Measurements from ENCODE around the gene SFSWAP.
"Not testable (repeated sequence)": the region's sequence is repeated elsewhere in the genome, so short reads cannot be mapped to it uniquely, and the experiment has no call there.

Gene SFSWAP

GRCh38 chr12:131703161-131703560, 7.7 kb upstream of the SFSWAP start:
- no peak for DNase-seq (ENCODE audit: low spot score)

GRCh38 chr12:131704509-131704908, 6.4 kb upstream of the SFSWAP start:
- no peak for DNase-seq (ENCODE audit: low spot score)

GRCh38 chr12:131706709-131707108, 4.2 kb upstream of the SFSWAP start:
- not testable (repeated sequence) for DNase-seq (ENCODE audit: low spot score)

- no peak for DNase-seq (ENCODE audit: low spot score)
Measured at GRCh38 chr12:131709226-131709625, 1.7 kb upstream of the SFSWAP start.

GRCh38 chr12:131711551-131712205, 788 bp downstream of the SFSWAP start:
- no peak for DNase-seq (ENCODE audit: low spot score)

- DNase-seq (ENCODE audit: low spot score) = no peak
Measured at GRCh38 chr12:131713349-131713748, 2.5 kb downstream of the SFSWAP start.

GRCh38 chr12:131714759-131715158, 3.9 kb downstream of the SFSWAP start:
- DNase-seq (ENCODE audit: low spot score) = no peak

- DNase-seq (ENCODE audit: low spot score) = no peak
Measured at GRCh38 chr12:131716282-131716681, 5.4 kb downstream of the SFSWAP start.

GRCh38 chr12:131720241-131720640, 9.4 kb downstream of the SFSWAP start:
- no peak for DNase-seq (ENCODE audit: low spot score)

GRCh38 chr12:131720921-131721320, 10.0 kb downstream of the SFSWAP start:
- DNase-seq (ENCODE audit: low spot score) = no peak

- DNase-seq (ENCODE audit: low spot score) = no peak
Measured at GRCh38 chr12:131721548-131721947, 10.7 kb downstream of the SFSWAP start.

GRCh38 chr12:131723532-131723931, 12.6 kb downstream of the SFSWAP start:
- DNase-seq (ENCODE audit: low spot score) = no peak

GRCh38 chr12:131724534-131724933, 13.6 kb downstream of the SFSWAP start:
- no peak for DNase-seq (ENCODE audit: low spot score)

- DNase-seq (ENCODE audit: low spot score) = no peak
Measured at GRCh38 chr12:131725503-131725902, 14.6 kb downstream of the SFSWAP start.

GRCh38 chr12:131728720-131729119, 17.8 kb downstream of the SFSWAP start:
- DNase-seq (ENCODE audit: low spot score) = no peak

GRCh38 chr12:131729254-131729955, 18.5 kb downstream of the SFSWAP start:
- no peak for DNase-seq (ENCODE audit: low spot score)

GRCh38 chr12:131732996-131733615, 22.2 kb downstream of the SFSWAP start:
- no peak for DNase-seq (ENCODE audit: low spot score)

GRCh38 chr12:131733874-131734273, 23.0 kb downstream of the SFSWAP start:
- DNase-seq (ENCODE audit: low spot score) = no peak

GRCh38 chr12:131734336-131735152, 23.7 kb downstream of the SFSWAP start:
- DNase-seq (ENCODE audit: low spot score) = no peak

- DNase-seq (ENCODE audit: low spot score) = no peak
Measured at GRCh38 chr12:131735153-131735456, 24.2 kb downstream of the SFSWAP start.

- no peak for DNase-seq (ENCODE audit: low spot score)
Measured at GRCh38 chr12:131735476-131736445, 24.9 kb downstream of the SFSWAP start.

Data from germinal center (tissue), 1 donor.